ENCODE data around the gene ST8SIA1.
"Not testable (repeated sequence)": the region's sequence is repeated elsewhere in the genome, so short reads cannot be mapped to it uniquely, and the experiment has no call there.

DNA sequence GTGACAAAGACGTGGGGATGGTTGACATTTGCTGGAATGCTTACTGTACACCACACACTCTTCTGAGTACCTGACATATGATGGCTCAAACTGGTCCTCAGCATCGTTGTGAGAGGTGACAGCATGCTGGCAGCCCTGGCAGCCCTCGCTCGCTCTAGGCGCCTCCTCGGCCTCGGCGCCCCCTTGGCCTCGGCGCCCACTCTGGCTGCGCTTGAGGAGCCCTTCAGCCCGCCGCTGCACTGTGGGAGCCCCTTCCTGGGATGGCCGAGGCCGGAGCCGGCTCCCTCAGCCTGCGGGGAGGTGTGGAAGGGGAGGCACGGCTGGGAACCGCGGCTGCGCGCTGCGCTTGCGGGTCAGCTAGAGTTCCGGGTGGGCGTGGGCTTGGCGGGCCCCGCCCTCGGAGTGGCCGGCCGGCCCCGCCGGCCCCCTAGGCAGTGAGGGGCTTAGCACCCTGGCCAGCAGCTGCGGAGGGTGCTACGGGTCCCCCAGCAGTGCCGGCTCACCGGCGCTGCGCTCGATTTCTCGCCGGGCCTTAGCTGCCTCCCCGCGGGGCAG is 42.2 kb upstream of the ST8SIA1 start:
- TF ChIP-seq, protein P1, sequence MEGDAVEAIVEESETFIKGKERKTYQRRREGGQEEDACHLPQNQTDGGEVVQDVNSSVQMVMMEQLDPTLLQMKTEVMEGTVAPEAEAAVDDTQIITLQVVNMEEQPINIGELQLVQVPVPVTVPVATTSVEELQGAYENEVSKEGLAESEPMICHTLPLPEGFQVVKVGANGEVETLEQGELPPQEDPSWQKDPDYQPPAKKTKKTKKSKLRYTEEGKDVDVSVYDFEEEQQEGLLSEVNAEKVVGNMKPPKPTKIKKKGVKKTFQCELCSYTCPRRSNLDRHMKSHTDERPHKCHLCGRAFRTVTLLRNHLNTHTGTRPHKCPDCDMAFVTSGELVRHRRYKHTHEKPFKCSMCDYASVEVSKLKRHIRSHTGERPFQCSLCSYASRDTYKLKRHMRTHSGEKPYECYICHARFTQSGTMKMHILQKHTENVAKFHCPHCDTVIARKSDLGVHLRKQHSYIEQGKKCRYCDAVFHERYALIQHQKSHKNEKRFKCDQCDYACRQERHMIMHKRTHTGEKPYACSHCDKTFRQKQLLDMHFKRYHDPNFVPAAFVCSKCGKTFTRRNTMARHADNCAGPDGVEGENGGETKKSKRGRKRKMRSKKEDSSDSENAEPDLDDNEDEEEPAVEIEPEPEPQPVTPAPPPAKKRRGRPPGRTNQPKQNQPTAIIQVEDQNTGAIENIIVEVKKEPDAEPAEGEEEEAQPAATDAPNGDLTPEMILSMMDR (conservative IDR thresholded peaks at IDR 0.05 in 1 of 2, IDR thresholded peaks at IDR 0.05 in 1 of 2; ENCODE audit: extremely low read depth in 1 of 2, insufficient read depth in 1 of 2, low read depth in 1 of 2, low read length in 2 of 2) = not testable (repeated sequence)
- TF ChIP-seq EZH2 (IDR thresholded peaks at IDR 0.05; ENCODE audit: borderline replicate concordance, low read length) = not testable (repeated sequence)
